HepG2 (cell line): ENCODE results near the gene WDR48. TPM values are rescaled to one million over a fixed set of nuclear protein-coding genes. Genes with fewer than 3 reads are reported as not detected.
A peak's percentile ranks its signal among the peaks of the same experiment; 100 is the strongest.

Experiments
- DMAP1 ChIP-seq: IDR thresholded peaks from 2 replicates; pipeline ENCODE4 v1.6.1; 2016
- ELF4 ChIP-seq: sonication (generic); formaldehyde crosslinking; IDR thresholded peaks from 2 replicates; pipeline ENCODE4 v1.5.0; 2020; ENCODE audit warnings: missing genetic modification reagents, mild to moderate bottlenecking, moderate library complexity, borderline replicate concordance
- FOXC1 ChIP-seq: sonication (generic); formaldehyde crosslinking; IDR thresholded peaks from 2 replicates; pipeline ENCODE4 v1.8.0; 2022; ENCODE audit warnings: mild to moderate bottlenecking, missing genetic modification reagents, borderline replicate concordance
- FOXP4 ChIP-seq: sonication (generic); formaldehyde crosslinking; IDR thresholded peaks from 2 replicates; pipeline ENCODE4 v1.4.0; 2020; ENCODE audit warnings: missing genetic modification reagents
- MAX ChIP-seq: IDR thresholded peaks from 2 replicates; pipeline ENCODE4 v1.6.1; 2012; ENCODE audit warnings: inconsistent platforms
- MEIS2 ChIP-seq: sonication (generic); formaldehyde crosslinking; IDR thresholded peaks from 2 replicates; pipeline ENCODE4 v1.9.0; 2021; ENCODE audit warnings: mild to moderate bottlenecking, missing genetic modification reagents
- NFAT5 ChIP-seq: sonication (generic); formaldehyde crosslinking; IDR thresholded peaks from 2 replicates; pipeline ENCODE4 v1.4.0; 2020; ENCODE audit warnings: missing genetic modification reagents
- NRL ChIP-seq: sonication (generic); formaldehyde crosslinking; IDR thresholded peaks from 2 replicates; pipeline ENCODE4 v1.5.0; 2020; ENCODE audit warnings: missing genetic modification reagents, mild to moderate bottlenecking, moderate library complexity, borderline replicate concordance
- RORA ChIP-seq: sonication (generic); formaldehyde crosslinking; IDR thresholded peaks from 2 replicates; pipeline ENCODE4 v1.5.0; 2020; ENCODE audit warnings: mild to moderate bottlenecking, missing genetic modification reagents, moderate library complexity
- SMYD3 ChIP-seq: sonication (generic); formaldehyde crosslinking; IDR thresholded peaks from 2 replicates; pipeline ENCODE4 v1.8.1; 2023; ENCODE audit warnings: mild to moderate bottlenecking, missing genetic modification reagents
- ZBTB21 ChIP-seq: sonication (generic); formaldehyde crosslinking; IDR thresholded peaks from 2 replicates; pipeline ENCODE4 v1.4.0; 2020; ENCODE audit warnings: missing genetic modification reagents
- ZBTB42 ChIP-seq: sonication (generic); formaldehyde crosslinking; IDR thresholded peaks from 2 replicates; pipeline ENCODE4 v1.5.0; 2020; ENCODE audit warnings: mild to moderate bottlenecking, missing genetic modification reagents
- ZBTB44 ChIP-seq: sonication (generic); formaldehyde crosslinking; IDR thresholded peaks from 2 replicates; pipeline ENCODE4 v1.4.0; 2020; ENCODE audit warnings: missing genetic modification reagents
- ZNF251 ChIP-seq: sonication (generic); formaldehyde crosslinking; IDR thresholded peaks from 2 replicates; pipeline ENCODE4 v1.9.0; 2021; ENCODE audit warnings: mild to moderate bottlenecking, missing genetic modification reagents
- ZNF512 ChIP-seq: sonication (generic); formaldehyde crosslinking; IDR thresholded peaks from 2 replicates; pipeline ENCODE4 v1.4.0; 2020; ENCODE audit warnings: mild to moderate bottlenecking, missing genetic modification reagents
- ZNF546 ChIP-seq: sonication (generic); formaldehyde crosslinking; conservative IDR thresholded peaks from 2 replicates; pipeline ENCODE4 v1.8.1; 2023; ENCODE audit warnings: mild to moderate bottlenecking, missing genetic modification reagents
- ZNF576 ChIP-seq: sonication (generic); formaldehyde crosslinking; IDR thresholded peaks from 2 replicates; pipeline ENCODE4 v1.4.0; 2020; ENCODE audit warnings: mild to moderate bottlenecking, missing genetic modification reagents
- ZNF672 ChIP-seq: sonication (generic); formaldehyde crosslinking; IDR thresholded peaks from 2 replicates; pipeline ENCODE4 v1.8.1; 2022; ENCODE audit warnings: missing genetic modification reagents
- polyA plus RNA-seq, 8 experiments: library from polyadenylated mRNA; depleted of rRNA in 3 of 8; stranded (reverse) in 7 of 8; unstranded in 1 of 8; fragments of >200 nt; fragmentation: Illumina TruSeq in 4 of 8; extraction: Trizol in 4 of 8; gene quantifications; 2 replicates each; pipeline versions ENCODE4 v1.2.1 to v1.2.3, GENCODE V29; 2011 to 2016; ENCODE audit warnings: low read depth in 4 of 8, missing spikeins in 1 of 8, mixed read lengths in 1 of 8; ENCODE audit not compliant: insufficient read depth in 1 of 8
- total RNA-seq, 5 experiments: library from RNA; depleted of rRNA; stranded (reverse); fragments of >200 nt; fragmentation: Illumina TruSeq; extraction: Trizol; gene quantifications; 2 replicates each; pipeline ENCODE4 v1.2.3, GENCODE V29; 2016; ENCODE audit warnings: low read depth in 1 of 5

Gene WDR48
- total and polyA plus RNA-seq, 2 of the 13 experiments (the other 11 are each of a cell fraction or from before 2014, with no cell fraction given): 29.2 to 31.2 TPM

GRCh38 chr3:39051649-39052561 lies at the start of gene WDR48, which contains the start of gene SCN11A (continued):
- TF ChIP-seq ZNF251 (CRISPR knock-in tag): peak; percentile 62; the same call in 1 of the 2 replicates
- no peak for TF ChIP-seq ZBTB21
- TF ChIP-seq FOXC1 (CRISPR knock-in tag): peak; percentile 86; the same call in 1 of the 2 replicates
- TF ChIP-seq MAX: peak; percentile 72
- TF ChIP-seq ZBTB44: no peak
- no peak for TF ChIP-seq NFAT5 (CRISPR knock-in tag)
- peak; percentile 84 for TF ChIP-seq FOXP4 (CRISPR knock-in tag)
- TF ChIP-seq MEIS2: no peak
- peak; percentile 81; the same call in 1 of the 2 replicates for TF ChIP-seq ZBTB42 (CRISPR knock-in tag)
- TF ChIP-seq ZNF576 (CRISPR knock-in tag): no peak
- no peak for TF ChIP-seq NRL (CRISPR knock-in tag)
- TF ChIP-seq ELF4 (CRISPR knock-in tag): no peak
- 0 out of 2 replicates have a peak, but pooled peaks have one; percentile 56 for TF ChIP-seq ZNF546
- TF ChIP-seq RORA (CRISPR knock-in tag): no peak
- peak; percentile 87 for TF ChIP-seq DMAP1
- no peak for TF ChIP-seq ZNF672 (CRISPR knock-in tag)
- no peak for TF ChIP-seq ZNF512 (CRISPR knock-in tag)
- TF ChIP-seq SMYD3: no peak
